ENCODE results near the gene CYP3A7. TPM values are rescaled to one million over a fixed set of nuclear protein-coding genes. Genes with fewer than 3 reads are reported as not detected.
A peak's percentile ranks its signal among the peaks of the same experiment; 100 is the strongest.

Gene CYP3A7
- total and polyA plus RNA-seq, 2 of the 13 experiments (the other 11 are each of a cell fraction or from before 2014, with no cell fraction given), result 5.8 to 6.4 TPM

GRCh38 chr7:99693427-99694200, 41.4 kb downstream of the CYP3A7 start:
- in situ Hi-C loops (cut with HindIII; ENCODE audit: extremely low pct_ligation_motif_present, low pct_unique_long_range_greater_than_20kb), result no loop called here
- Histone ChIP-seq H3K9me3 (ENCODE audit: low read length) (no peaks in the 10 kb centered on the region), H3K4me1 (ENCODE audit: insufficient read depth, low read length) (peaks cover 72% of the 10 kb centered on the region), H3K4me3 (replicated peaks in 1 of 3; ENCODE audit: insufficient read depth in 1 of 3, low read depth in 2 of 3, low read length in 3 of 3) (peak overlapping the region; percentile 38 to 65 (median 38)), H3K4me2 (ENCODE audit: low read depth, low read length) (peak overlapping the region; percentile 94), H3K27me3 (ENCODE audit: control insufficient read depth in 1 of 2, insufficient read depth in 2 of 2, low read length in 2 of 2) (no peaks in the 10 kb centered on the region), H3K27ac (ENCODE audit: extremely low read length, insufficient read depth, low read length) (peak overlapping the region; percentile 97), H3K79me2 (ENCODE audit: insufficient read depth, low read length) (no peaks in the 10 kb centered on the region), H4K20me1 (ENCODE audit: insufficient read depth, low read length) (no peaks in the 10 kb centered on the region), H3K36me3 (replicated peaks in 1 of 2; ENCODE audit: control insufficient read depth in 1 of 2, insufficient read depth in 2 of 2, low read length in 2 of 2) (no peaks in the 10 kb centered on the region), H3K9ac (ENCODE audit: insufficient read depth, low read depth, low read length) (peak overlapping the region; percentile 89), H2AFZ (ENCODE audit: low read length) (no peak overlapping the region)
- under 1% methylated on average over 8 of the region's 9 CpGs for WGBS (ENCODE audit: low lambda C conversion rate)
- ChIA-PET CTCF (ENCODE audit: low intra/inter-chr PET ratio, low total read pairs) (no interaction called here), POLR2A (interaction anchor here (0.7 to 4.4 kb wide), 27 partner anchors 7 to 310 kb away, joined by 3 to 119 read pairs (median 5); partner anchors contain the start of genes ATP5MF, AZGP1, CPSF4 and CYP3A43)
- ATAC-seq (peak; percentile 92), DNase-seq (ENCODE audit: low spot score) (peak; percentile 97), FAIRE-seq (peak; percentile 63)
- intact Hi-C loops (cut with micrococcal nuclease; ENCODE audit: unreplicated experiment), result loop anchor here (1.0 to 5.0 kb wide), 2 partner anchors 36 to 61 kb away; no protein-coding TSS in a partner anchor
- BruUV-seq (replicated peaks), result TSS peak; percentile 92
- TF ChIP-seq SKIL (CRISPR knock-in tag; IDR thresholded peaks at IDR 0.05; ENCODE audit: borderline replicate concordance) (peak; percentile 38; the same call in 1 of the 2 replicates), ZNF12 (CRISPR knock-in tag; IDR thresholded peaks at IDR 0.05) (peak; percentile 79), ZBTB25 (CRISPR knock-in tag; IDR thresholded peaks at IDR 0.05) (peak; percentile 26; the same call in 1 of the 2 replicates), ZNF138 (CRISPR knock-in tag; IDR thresholded peaks at IDR 0.05; ENCODE audit: low read depth) (peak; percentile 65; the same call in 1 of the 2 replicates), GPBP1L1 (CRISPR knock-in tag; IDR thresholded peaks at IDR 0.05) (no peak), ZNF317 (CRISPR knock-in tag; IDR thresholded peaks at IDR 0.05) (peak; percentile 69; the same call in 1 of the 2 replicates), CENPX (CRISPR knock-in tag; IDR thresholded peaks at IDR 0.05) (no peak), ZNF280B (CRISPR knock-in tag; IDR thresholded peaks at IDR 0.05; ENCODE audit: borderline replicate concordance) (peak; percentile 87; the same call in 1 of the 2 replicates), CTCF (CRISPR knock-in tag; IDR thresholded peaks at IDR 0.05) (no peak; the same call in 1 of the 2 replicates), ZKSCAN8 (CRISPR knock-in tag; IDR thresholded peaks at IDR 0.05; ENCODE audit: borderline replicate concordance) (peak; percentile 51; the same call in 1 of the 2 replicates), YEATS4 (CRISPR knock-in tag; IDR thresholded peaks at IDR 0.05; ENCODE audit: borderline replicate concordance) (peak; percentile 66; the same call in 1 of the 2 replicates), ZSCAN30 (CRISPR knock-in tag; IDR thresholded peaks at IDR 0.05) (no peak; the same call in 1 of the 2 replicates), CCAR2 (optimal IDR thresholded peaks at IDR 0.05; ENCODE audit: low read depth, low read length) (no peak), NCOA2 (CRISPR knock-in tag; IDR thresholded peaks at IDR 0.05) (peak; percentile 81)
